GM12878 (cell line): Measurements from ENCODE around the gene CD93.

ENCODE experiments used
- NFYB ChIP-seq: IDR thresholded peaks from 2 replicates; pipeline ENCODE4 v1.6.1; 2011; ENCODE audit warnings: low read depth, mild to moderate bottlenecking, low read length, improper control_type of control experiment, moderate library complexity; ENCODE audit not compliant: insufficient read depth
- TCF7 ChIP-seq: IDR thresholded peaks from 2 replicates; pipeline ENCODE4 v1.6.1; 2014; ENCODE audit warnings: antibody characterized with exemption, borderline replicate concordance
- TF ChIP-seq, protein P1 (sequence below): IDR thresholded peaks from 2 replicates; pipeline ENCODE4 v1.6.1; 2012; ENCODE audit warnings: low read length, inconsistent platforms
- TF ChIP-seq, protein P2 (sequence below), 3 experiments: IDR thresholded peaks in 2 of 3; conservative IDR thresholded peaks in 1 of 3; 2 replicates each; pipeline ENCODE4 v1.5.1; 2011; ENCODE audit warnings: low read depth in 3 of 3, low read length in 3 of 3, mild to moderate bottlenecking in 3 of 3, control low read depth in 2 of 3, moderate library complexity in 2 of 3, inconsistent platforms in 1 of 3, mixed read lengths in 1 of 3; ENCODE audit not compliant: control insufficient read depth in 2 of 3, insufficient read depth in 1 of 3; ENCODE audit errors: extremely low read depth in 1 of 3
- TF ChIP-seq, protein P3 (sequence below): IDR thresholded peaks from 2 replicates; pipeline ENCODE4 v1.6.1; 2011; ENCODE audit warnings: mild to moderate bottlenecking, low read depth, low read length, moderate library complexity; ENCODE audit not compliant: insufficient replicate concordance

DNA sequence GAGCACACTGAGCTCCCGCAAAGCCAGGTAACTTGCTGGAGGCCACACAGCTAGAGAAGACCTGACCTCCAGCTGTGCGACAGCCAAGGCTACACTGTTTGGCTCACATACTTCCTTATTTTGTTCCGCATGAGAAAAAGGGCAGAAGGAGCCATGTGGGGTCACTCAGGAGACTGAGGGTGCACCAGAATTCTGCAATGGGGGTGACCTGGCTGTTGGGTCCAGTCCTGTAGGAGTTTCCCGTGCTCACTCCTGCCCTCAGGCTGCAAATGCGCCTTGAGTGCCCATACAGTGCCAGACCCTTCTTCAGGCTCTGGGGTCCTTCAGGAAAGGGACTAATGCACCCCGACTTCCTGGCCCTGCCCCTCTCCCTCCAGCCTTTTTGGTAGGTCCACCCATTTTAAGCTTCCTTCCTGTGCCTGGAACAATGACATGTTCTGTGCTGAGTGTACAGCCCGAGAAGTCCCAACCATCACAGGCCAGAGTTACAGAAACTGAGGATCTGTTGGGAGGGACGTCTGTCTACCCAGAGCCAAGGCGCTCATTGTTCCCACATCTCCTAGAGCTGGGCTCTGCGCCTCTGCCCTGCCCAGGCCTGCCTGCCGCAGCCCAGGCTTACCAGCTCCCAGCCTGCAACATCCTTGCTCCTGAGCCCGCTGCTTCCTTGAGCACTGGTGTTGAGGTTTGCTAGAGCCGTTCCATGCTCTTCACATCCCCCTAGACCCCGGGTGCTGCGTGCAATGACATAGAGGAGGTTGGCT lies 33.5 kb upstream of the CD93 start:
- TF ChIP-seq NFYB (no peak), TCF7 (no peak)
- TF ChIP-seq, protein P1, sequence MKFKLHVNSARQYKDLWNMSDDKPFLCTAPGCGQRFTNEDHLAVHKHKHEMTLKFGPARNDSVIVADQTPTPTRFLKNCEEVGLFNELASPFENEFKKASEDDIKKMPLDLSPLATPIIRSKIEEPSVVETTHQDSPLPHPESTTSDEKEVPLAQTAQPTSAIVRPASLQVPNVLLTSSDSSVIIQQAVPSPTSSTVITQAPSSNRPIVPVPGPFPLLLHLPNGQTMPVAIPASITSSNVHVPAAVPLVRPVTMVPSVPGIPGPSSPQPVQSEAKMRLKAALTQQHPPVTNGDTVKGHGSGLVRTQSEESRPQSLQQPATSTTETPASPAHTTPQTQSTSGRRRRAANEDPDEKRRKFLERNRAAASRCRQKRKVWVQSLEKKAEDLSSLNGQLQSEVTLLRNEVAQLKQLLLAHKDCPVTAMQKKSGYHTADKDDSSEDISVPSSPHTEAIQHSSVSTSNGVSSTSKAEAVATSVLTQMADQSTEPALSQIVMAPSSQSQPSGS, result no peak
- TF ChIP-seq, protein P2, sequence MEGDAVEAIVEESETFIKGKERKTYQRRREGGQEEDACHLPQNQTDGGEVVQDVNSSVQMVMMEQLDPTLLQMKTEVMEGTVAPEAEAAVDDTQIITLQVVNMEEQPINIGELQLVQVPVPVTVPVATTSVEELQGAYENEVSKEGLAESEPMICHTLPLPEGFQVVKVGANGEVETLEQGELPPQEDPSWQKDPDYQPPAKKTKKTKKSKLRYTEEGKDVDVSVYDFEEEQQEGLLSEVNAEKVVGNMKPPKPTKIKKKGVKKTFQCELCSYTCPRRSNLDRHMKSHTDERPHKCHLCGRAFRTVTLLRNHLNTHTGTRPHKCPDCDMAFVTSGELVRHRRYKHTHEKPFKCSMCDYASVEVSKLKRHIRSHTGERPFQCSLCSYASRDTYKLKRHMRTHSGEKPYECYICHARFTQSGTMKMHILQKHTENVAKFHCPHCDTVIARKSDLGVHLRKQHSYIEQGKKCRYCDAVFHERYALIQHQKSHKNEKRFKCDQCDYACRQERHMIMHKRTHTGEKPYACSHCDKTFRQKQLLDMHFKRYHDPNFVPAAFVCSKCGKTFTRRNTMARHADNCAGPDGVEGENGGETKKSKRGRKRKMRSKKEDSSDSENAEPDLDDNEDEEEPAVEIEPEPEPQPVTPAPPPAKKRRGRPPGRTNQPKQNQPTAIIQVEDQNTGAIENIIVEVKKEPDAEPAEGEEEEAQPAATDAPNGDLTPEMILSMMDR (IDR thresholded peaks at IDR 0.05 in 2 of 3, conservative IDR thresholded peaks at IDR 0.05 in 1 of 3; ENCODE audit: control insufficient read depth in 2 of 3, extremely low read depth in 1 of 3, insufficient read depth in 1 of 3, low read depth in 3 of 3, low read length in 3 of 3), result no peak
- TF ChIP-seq, protein P3, sequence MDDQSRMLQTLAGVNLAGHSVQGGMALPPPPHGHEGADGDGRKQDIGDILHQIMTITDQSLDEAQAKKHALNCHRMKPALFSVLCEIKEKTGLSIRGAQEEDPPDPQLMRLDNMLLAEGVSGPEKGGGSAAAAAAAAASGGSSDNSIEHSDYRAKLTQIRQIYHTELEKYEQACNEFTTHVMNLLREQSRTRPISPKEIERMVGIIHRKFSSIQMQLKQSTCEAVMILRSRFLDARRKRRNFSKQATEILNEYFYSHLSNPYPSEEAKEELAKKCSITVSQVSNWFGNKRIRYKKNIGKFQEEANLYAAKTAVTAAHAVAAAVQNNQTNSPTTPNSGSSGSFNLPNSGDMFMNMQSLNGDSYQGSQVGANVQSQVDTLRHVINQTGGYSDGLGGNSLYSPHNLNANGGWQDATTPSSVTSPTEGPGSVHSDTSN, result no peak
